Measurements from ENCODE around the gene OR5T1.

The OR5T1 gene

GRCh38 chr11:56273854-56274253 lies at the start of gene OR5T1:
TSS of gene OR5T1 (plus strand) at chr11:56274154. CDS start at chr11:56275639, 1,485 bp downstream.
- no peak for DNase-seq (ENCODE audit: low read depth)
- TF ChIP-seq, protein P1, sequence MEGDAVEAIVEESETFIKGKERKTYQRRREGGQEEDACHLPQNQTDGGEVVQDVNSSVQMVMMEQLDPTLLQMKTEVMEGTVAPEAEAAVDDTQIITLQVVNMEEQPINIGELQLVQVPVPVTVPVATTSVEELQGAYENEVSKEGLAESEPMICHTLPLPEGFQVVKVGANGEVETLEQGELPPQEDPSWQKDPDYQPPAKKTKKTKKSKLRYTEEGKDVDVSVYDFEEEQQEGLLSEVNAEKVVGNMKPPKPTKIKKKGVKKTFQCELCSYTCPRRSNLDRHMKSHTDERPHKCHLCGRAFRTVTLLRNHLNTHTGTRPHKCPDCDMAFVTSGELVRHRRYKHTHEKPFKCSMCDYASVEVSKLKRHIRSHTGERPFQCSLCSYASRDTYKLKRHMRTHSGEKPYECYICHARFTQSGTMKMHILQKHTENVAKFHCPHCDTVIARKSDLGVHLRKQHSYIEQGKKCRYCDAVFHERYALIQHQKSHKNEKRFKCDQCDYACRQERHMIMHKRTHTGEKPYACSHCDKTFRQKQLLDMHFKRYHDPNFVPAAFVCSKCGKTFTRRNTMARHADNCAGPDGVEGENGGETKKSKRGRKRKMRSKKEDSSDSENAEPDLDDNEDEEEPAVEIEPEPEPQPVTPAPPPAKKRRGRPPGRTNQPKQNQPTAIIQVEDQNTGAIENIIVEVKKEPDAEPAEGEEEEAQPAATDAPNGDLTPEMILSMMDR (IDR thresholded peaks at IDR 0.05; ENCODE audit: control insufficient read depth, extremely low read depth, insufficient read depth): no peak

GRCh38 chr11:56234155-56234554 lies 39.8 kb upstream of the OR5T1 start, which contains the start of gene OR5T2:
TSS of gene OR5T2 (minus strand) at chr11:56234255. CDS start at chr11:56233062, 1,193 bp downstream.
- no peak for DNase-seq (ENCODE audit: low read depth)
- H3K4me3 ChIP-seq (ENCODE audit: low read depth, low read length): no peak within 1 kb of the TSS
- TF ChIP-seq, protein P1 (IDR thresholded peaks at IDR 0.05; ENCODE audit: control insufficient read depth, extremely low read depth, insufficient read depth): no peak

More at GRCh38 chr11:56273854-56274253, at the start of gene OR5T1:
- H3K4me3 ChIP-seq (ENCODE audit: low read depth, low read length): no peak within 1 kb of the TSS

- no peak for DNase-seq (ENCODE audit: low read depth)
- no peak within 1 kb of the TSS for H3K4me3 ChIP-seq (ENCODE audit: low read depth, low read length)
- TF ChIP-seq, protein P1 (IDR thresholded peaks at IDR 0.05; ENCODE audit: control insufficient read depth, extremely low read depth, insufficient read depth): no peak
Observed at GRCh38 chr11:56251954-56252353, 22.0 kb upstream of the OR5T1 start, which contains the start of gene OR5T3. TSS of gene OR5T3 (plus strand) at chr11:56252254. CDS start at chr11:56252254, 0 bp downstream.

- no peak for DNase-seq (ENCODE audit: low read depth)
- TF ChIP-seq, protein P1 (IDR thresholded peaks at IDR 0.05; ENCODE audit: control insufficient read depth, extremely low read depth, insufficient read depth): 0 out of 2 replicates have a peak, but pooled peaks have one; percentile 10
- no peak overlapping the region for H3K4me3 ChIP-seq (ENCODE audit: low read depth, low read length)
Observed at GRCh38 chr11:56271092-56271491, 2.9 kb upstream of the OR5T1 start.

DNA sequence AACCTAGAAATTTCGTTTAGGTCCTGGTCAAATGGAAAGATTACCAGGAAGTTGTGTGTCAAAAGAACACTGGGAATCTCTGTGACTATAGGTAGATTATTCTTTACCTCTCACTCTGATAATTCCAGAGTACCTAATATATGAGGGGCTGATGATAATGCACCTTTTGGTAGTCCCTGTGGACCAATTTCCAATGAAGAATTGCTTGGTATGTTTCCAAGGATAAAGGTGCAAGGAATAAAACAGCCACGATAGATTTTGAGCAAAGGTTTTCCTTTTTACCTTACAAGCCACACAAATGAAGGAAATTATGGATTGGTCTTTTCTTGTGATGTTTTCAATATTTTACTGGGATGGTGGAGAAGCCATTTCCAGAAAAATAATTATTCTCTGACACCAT lies 18.2 kb downstream of the OR5T1 start, which contains the start of gene OR8H1:
Gene OR8H1, minus strand, starts transcription at position 101 of the 400 bp plus-strand sequence. CDS start 1,192 bp downstream, outside the sequence.
- no peak within 1 kb of the TSS for H3K4me3 ChIP-seq (ENCODE audit: low read depth, low read length)
- no peak for DNase-seq (ENCODE audit: low read depth)
- TF ChIP-seq, protein P1 (IDR thresholded peaks at IDR 0.05; ENCODE audit: control insufficient read depth, extremely low read depth, insufficient read depth): no peak

DNA sequence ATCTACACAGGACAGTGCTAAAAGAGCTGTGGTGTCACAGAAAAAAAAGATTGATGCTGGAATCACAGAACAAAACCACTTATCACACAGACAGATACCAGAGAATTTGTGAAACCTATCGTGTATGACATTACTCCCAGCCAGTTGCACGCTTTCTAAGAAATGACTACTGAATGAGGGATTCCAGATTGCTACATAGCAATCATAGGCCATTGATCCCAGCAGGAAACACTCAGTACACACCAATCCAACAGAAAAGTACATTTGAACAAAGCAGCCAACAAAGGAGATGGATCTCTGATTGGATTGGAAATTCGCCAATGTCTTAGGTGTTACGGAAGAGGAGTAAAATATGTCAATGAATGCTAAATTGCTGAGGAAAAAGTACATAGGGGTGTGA lies 22.9 kb downstream of the OR5T1 start:
- DNase-seq (ENCODE audit: low read depth): no peak
- TF ChIP-seq, protein P1 (IDR thresholded peaks at IDR 0.05; ENCODE audit: control insufficient read depth, extremely low read depth, insufficient read depth): no peak
- H3K4me3 ChIP-seq (ENCODE audit: low read depth, low read length): no peak overlapping the region

GRCh38 chr11:56307836-56308235 lies 33.9 kb downstream of the OR5T1 start:
- no peak for DNase-seq (ENCODE audit: low read depth)
- no peak overlapping the region for H3K4me3 ChIP-seq (ENCODE audit: low read depth, low read length)
- TF ChIP-seq, protein P1 (IDR thresholded peaks at IDR 0.05; ENCODE audit: control insufficient read depth, extremely low read depth, insufficient read depth): no peak
